Smooth muscle cell (in vitro differentiated cells): Measurements from ENCODE around the gene ANO2. TPM values are rescaled to one million over a fixed set of nuclear protein-coding genes. Genes with fewer than 3 reads are reported as not detected.

ENCODE experiments used
- DNase-seq: peaks from one replicate; lab custom pipeline; 2025; ENCODE audit not compliant: unreplicated experiment; lab: John Stamatoyannopoulos, UW
- H2AFZ ChIP-seq: fragments of 200-600 bp; sonication (generic); 2 replicates; pipeline ENCODE4 v1.6.0; 2016; ENCODE audit warnings: antibody characterized with exemption, low read depth, mild to moderate bottlenecking
- H3F3A ChIP-seq: fragments of 200-600 bp; sonication (generic); 2 replicates; pipeline ENCODE4 v1.6.0; 2017; ENCODE audit warnings: antibody characterized with exemption, low read depth
- H3K27ac ChIP-seq: fragments of 200-600 bp; sonication (generic); 2 replicates; pipeline ENCODE4 v1.5.1; 2016; ENCODE audit warnings: low read depth, mild to moderate bottlenecking
- H3K27me3 ChIP-seq: fragments of 200-600 bp; sonication (generic); 2 replicates; pipeline ENCODE4 v1.6.1; 2016; ENCODE audit warnings: low read depth, mild to moderate bottlenecking
- H3K36me3 ChIP-seq: fragments of 200-600 bp; sonication (generic); 2 replicates; pipeline ENCODE4 v1.5.1; 2016; ENCODE audit warnings: low read depth
- H3K4me1 ChIP-seq: fragments of 200-600 bp; sonication (generic); 2 replicates; pipeline ENCODE4 v1.5.1; 2016; ENCODE audit warnings: low read depth
- H3K4me2 ChIP-seq: fragments of 200-600 bp; sonication (generic); 2 replicates; pipeline ENCODE4 v1.6.0; 2016; ENCODE audit warnings: mild to moderate bottlenecking
- H3K4me3 ChIP-seq: fragments of 200-600 bp; sonication (generic); 2 replicates; pipeline ENCODE4 v1.5.1; 2016; ENCODE audit warnings: mild to moderate bottlenecking
- H3K79me2 ChIP-seq: fragments of 200-600 bp; sonication (generic); 2 replicates; pipeline ENCODE4 v1.6.0; 2016; ENCODE audit warnings: low read depth, mild to moderate bottlenecking
- H3K9ac ChIP-seq: fragments of 200-600 bp; sonication (generic); 2 replicates; pipeline ENCODE4 v1.6.0; 2016; ENCODE audit warnings: low read depth
- H3K9me3 ChIP-seq: fragments of 200-600 bp; sonication (generic); replicated peaks from 2 replicates; pipeline ENCODE4 v1.5.1; 2016; ENCODE audit warnings: low read depth
- H4K20me1 ChIP-seq: fragments of 200-600 bp; sonication (generic); 2 replicates; pipeline ENCODE4 v1.6.0; 2016; ENCODE audit warnings: low read depth
- WGBS: methylation state at CpG from one replicate; pipeline ENCODE4 v1.1.7; 2016; ENCODE audit warnings: low lambda C conversion rate; 5-methylcytosine and 5-hydroxymethylcytosine counted together
- polyA plus RNA-seq: library from polyadenylated mRNA; unstranded; fragments of >200 nt; fragmentation: Nextera tagmentation; extraction: Ambion mirVana; gene quantifications from 2 replicates; pipeline ENCODE4 v1.2.1, GENCODE V29; 2016
- total RNA-seq: library from RNA; depleted of rRNA; stranded (reverse); fragments of >200 nt; gene quantifications from 2 replicates; pipeline ENCODE4 v1.2.3, GENCODE V29; 2014
- TF ChIP-seq, protein P1 (sequence below): fragments of 200-600 bp; sonication (generic); IDR thresholded peaks from 2 replicates; pipeline ENCODE4 v1.5.1; 2017; ENCODE audit warnings: borderline replicate concordance, mild to moderate bottlenecking, antibody characterized with exemption; ENCODE audit not compliant: insufficient read depth, poor library complexity, severe bottlenecking

The ANO2 gene
- total and polyA plus RNA-seq, 2 experiments from 2014 or later = 0.18 TPM; not detected in 1

- no peak overlapping the region for H3K27ac ChIP-seq
- no peak overlapping the region for H3K4me2 ChIP-seq
- peaks cover 45% of the 10 kb centered on the region for H3K27me3 ChIP-seq
- 63% methylated on average over 19 of the region's 19 CpGs for WGBS
- no peaks in the 10 kb centered on the region for H3F3A ChIP-seq
- no peaks in the 10 kb centered on the region for H3K9me3 ChIP-seq
- H3K4me1 ChIP-seq = no peaks in the 10 kb centered on the region
- H3K36me3 ChIP-seq = no peaks in the 10 kb centered on the region
- H2AFZ ChIP-seq = no peak overlapping the region
- no peaks in the 10 kb centered on the region for H4K20me1 ChIP-seq
- no peak overlapping the region for H3K9ac ChIP-seq
- no peak overlapping the region for H3K4me3 ChIP-seq
- no peak for DNase-seq
- no peaks in the 10 kb centered on the region for H3K79me2 ChIP-seq
- TF ChIP-seq, protein P1, sequence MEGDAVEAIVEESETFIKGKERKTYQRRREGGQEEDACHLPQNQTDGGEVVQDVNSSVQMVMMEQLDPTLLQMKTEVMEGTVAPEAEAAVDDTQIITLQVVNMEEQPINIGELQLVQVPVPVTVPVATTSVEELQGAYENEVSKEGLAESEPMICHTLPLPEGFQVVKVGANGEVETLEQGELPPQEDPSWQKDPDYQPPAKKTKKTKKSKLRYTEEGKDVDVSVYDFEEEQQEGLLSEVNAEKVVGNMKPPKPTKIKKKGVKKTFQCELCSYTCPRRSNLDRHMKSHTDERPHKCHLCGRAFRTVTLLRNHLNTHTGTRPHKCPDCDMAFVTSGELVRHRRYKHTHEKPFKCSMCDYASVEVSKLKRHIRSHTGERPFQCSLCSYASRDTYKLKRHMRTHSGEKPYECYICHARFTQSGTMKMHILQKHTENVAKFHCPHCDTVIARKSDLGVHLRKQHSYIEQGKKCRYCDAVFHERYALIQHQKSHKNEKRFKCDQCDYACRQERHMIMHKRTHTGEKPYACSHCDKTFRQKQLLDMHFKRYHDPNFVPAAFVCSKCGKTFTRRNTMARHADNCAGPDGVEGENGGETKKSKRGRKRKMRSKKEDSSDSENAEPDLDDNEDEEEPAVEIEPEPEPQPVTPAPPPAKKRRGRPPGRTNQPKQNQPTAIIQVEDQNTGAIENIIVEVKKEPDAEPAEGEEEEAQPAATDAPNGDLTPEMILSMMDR = peak; percentile 40
These were observed 32.4 kb downstream of the ANO2 start for GRCh38 chr12:5912437-5913334.

DNA sequence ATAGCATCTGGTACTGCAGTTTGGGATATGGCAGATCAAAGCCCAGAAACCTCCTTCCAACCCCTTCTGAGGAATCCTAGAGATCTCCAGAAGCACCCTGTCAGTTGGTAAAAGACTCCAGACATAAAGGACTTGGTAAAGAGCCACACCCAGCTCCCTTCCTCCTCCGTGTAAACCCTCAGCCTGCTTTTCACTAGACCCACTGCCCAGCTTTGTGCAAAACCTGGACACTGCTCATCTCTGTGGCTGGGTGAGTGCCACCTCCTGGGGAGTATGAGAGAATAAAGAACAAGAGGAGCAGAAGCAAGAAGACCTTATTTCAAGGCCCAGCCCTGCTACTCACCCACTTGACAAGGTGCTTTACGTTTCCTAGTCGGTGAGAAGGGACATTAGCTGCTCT is 33.0 kb downstream of the ANO2 start:
- Histone ChIP-seq H3K36me3 (no peaks in the 10 kb centered on the region), H4K20me1 (no peaks in the 10 kb centered on the region), H3K4me3 (no peak overlapping the region), H3K27ac (no peak overlapping the region), H3K9me3 (no peaks in the 10 kb centered on the region), H3K27me3 (peaks cover 45% of the 10 kb centered on the region), H3K4me2 (no peak overlapping the region), H3F3A (no peaks in the 10 kb centered on the region), H2AFZ (no peak overlapping the region), H3K79me2 (no peaks in the 10 kb centered on the region), H3K9ac (no peak overlapping the region), H3K4me1 (no peaks in the 10 kb centered on the region)
- TF ChIP-seq, protein P1 = no peak
- no peak for DNase-seq
- 75% methylated on average over 3 of the region's 3 CpGs for WGBS

DNA sequence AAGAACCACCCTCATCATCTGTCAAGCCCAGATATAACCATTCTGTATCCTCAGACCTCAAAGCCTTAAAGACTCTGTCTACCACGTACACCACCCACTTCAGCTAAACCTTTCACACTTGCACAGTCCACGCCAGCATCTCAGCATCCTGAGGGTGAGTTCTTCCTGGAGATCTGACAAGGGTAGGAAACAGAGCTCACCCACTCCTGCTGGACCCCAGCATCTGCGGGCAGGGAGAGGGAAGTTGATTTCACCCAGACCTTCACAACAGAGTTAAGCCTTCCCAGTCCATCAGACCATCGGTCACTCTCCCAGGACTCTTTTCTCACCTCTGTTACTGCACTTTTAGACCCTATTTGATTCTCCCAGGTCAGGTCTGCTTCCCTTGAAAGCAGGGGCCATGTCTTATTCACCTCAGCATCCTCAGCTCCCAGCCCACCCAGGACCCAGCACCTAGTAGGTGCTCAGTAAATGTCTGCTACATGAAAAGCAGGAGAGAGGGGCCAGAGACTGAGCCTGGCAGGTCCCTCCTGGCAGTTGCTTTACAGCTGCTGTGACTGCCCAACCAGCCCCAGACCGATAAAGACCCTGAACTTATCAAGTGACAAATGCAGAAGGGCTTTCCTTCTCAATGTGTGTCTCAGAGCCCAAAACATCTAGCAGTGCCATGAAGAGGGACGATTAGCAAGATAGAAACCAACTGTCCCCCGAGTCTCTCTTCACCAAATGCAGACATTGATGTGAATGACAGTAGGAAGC is 34.1 kb downstream of the ANO2 start:
- Histone ChIP-seq H3K4me3 (no peak overlapping the region), H3K27me3 (peaks cover 45% of the 10 kb centered on the region), H2AFZ (no peak overlapping the region), H4K20me1 (no peaks in the 10 kb centered on the region), H3K27ac (no peak overlapping the region), H3K4me1 (no peaks in the 10 kb centered on the region), H3K9me3 (no peaks in the 10 kb centered on the region), H3F3A (no peaks in the 10 kb centered on the region), H3K36me3 (no peaks in the 10 kb centered on the region), H3K4me2 (no peak overlapping the region), H3K79me2 (no peaks in the 10 kb centered on the region), H3K9ac (no peak overlapping the region)
- TF ChIP-seq, protein P1 = no peak
- 87% methylated on average over 7 of the region's 7 CpGs for WGBS
- no peak for DNase-seq
